NCI-H446 treated with DMSO at 0.1 percent for 48 hours (cell line): Measurements from ENCODE around the gene MAGI2.
"Not testable (repeated sequence)": the region's sequence is repeated elsewhere in the genome, so short reads cannot be mapped to it uniquely, and the experiment has no call there.

Experiments
- DNase-seq: peaks from one replicate; lab custom pipeline; 2025; lab: John Stamatoyannopoulos, UW

The MAGI2 gene

GRCh38 chr7:79050603-79051002 lies 402.9 kb downstream of the MAGI2 start:
- DNase-seq, result no peak

- DNase-seq, result no peak
Measured at GRCh38 chr7:79046061-79046460, 407.4 kb downstream of the MAGI2 start.

GRCh38 chr7:79037001-79037400 lies 416.5 kb downstream of the MAGI2 start:
- DNase-seq, result no peak

GRCh38 chr7:79036356-79036755 lies 417.1 kb downstream of the MAGI2 start:
- DNase-seq, result no peak

GRCh38 chr7:79035858-79036257 lies 417.6 kb downstream of the MAGI2 start:
- DNase-seq, result no peak

- no peak for DNase-seq
Measured at GRCh38 chr7:79034730-79035129, 418.7 kb downstream of the MAGI2 start.

- not testable (repeated sequence) for DNase-seq
Measured at GRCh38 chr7:79019711-79020110, 433.8 kb downstream of the MAGI2 start.

GRCh38 chr7:79011921-79012320 lies 441.5 kb downstream of the MAGI2 start:
- DNase-seq, result no peak

GRCh38 chr7:79009647-79010046 lies 443.8 kb downstream of the MAGI2 start:
- no peak for DNase-seq

GRCh38 chr7:79008786-79009185 lies 444.7 kb downstream of the MAGI2 start:
- DNase-seq, result no peak

GRCh38 chr7:78996013-78996412 lies 457.5 kb downstream of the MAGI2 start:
- DNase-seq, result no peak

GRCh38 chr7:78993341-78993740 lies 460.1 kb downstream of the MAGI2 start:
- no peak for DNase-seq

- DNase-seq, result no peak
Measured at GRCh38 chr7:78985509-78985908, 468.0 kb downstream of the MAGI2 start.

GRCh38 chr7:78983483-78983882 lies 470.0 kb downstream of the MAGI2 start:
- no peak for DNase-seq

GRCh38 chr7:78970440-78970916 lies 483.0 kb downstream of the MAGI2 start:
- no peak for DNase-seq

- no peak for DNase-seq
Measured at GRCh38 chr7:78968951-78969350, 484.5 kb downstream of the MAGI2 start.

- DNase-seq, result not testable (repeated sequence)
Measured at GRCh38 chr7:78967561-78967960, 485.9 kb downstream of the MAGI2 start.

- no peak for DNase-seq
Measured at GRCh38 chr7:78967046-78967445, 486.4 kb downstream of the MAGI2 start.

- no peak for DNase-seq
Measured at GRCh38 chr7:78959477-78959876, 494.0 kb downstream of the MAGI2 start.

- DNase-seq, result no peak
Measured at GRCh38 chr7:78955329-78955728, 498.1 kb downstream of the MAGI2 start.

GRCh38 chr7:78953726-78954363 lies 499.6 kb downstream of the MAGI2 start:
- DNase-seq, result no peak

GRCh38 chr7:78953090-78953489 lies 500.4 kb downstream of the MAGI2 start:
- DNase-seq, result no peak

GRCh38 chr7:78939669-78940068 lies 513.8 kb downstream of the MAGI2 start:
- DNase-seq, result no peak

GRCh38 chr7:78924581-78924980 lies 528.9 kb downstream of the MAGI2 start:
- no peak for DNase-seq
